Activated CD4-positive, alpha-beta T cell treated with anti-CD3 and anti-CD28 coated beads, Interleukin-2, amount 50 U/mL, for 4 hours (primary cell): ENCODE measurements around the gene CCBE1.

ENCODE experiments used
- DNase-seq, 2 experiments: peaks; one replicate each; pipeline ENCODE4 v3.0.0-alpha.2; 2020

The CCBE1 gene

DNA sequence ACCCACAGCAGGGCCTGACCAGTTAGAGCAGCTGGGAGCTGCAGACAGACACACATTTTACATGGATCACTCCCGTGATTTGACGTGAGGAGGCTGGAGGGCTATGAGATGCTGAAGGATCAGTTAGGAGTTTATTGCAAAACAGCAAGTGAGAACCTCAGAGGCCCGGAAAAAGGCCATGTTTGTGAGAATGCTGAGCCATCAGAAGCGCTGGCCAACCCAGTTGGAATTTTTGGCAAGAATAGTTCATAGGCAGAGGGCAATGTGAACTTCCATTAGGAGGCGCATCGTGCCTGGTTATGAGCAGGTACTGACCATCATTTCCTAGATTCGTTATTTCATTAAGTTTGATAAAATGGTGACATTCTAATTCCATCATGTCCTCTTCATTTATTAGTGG is 314.8 kb downstream of the CCBE1 start:
- DNase-seq: no peak

DNA sequence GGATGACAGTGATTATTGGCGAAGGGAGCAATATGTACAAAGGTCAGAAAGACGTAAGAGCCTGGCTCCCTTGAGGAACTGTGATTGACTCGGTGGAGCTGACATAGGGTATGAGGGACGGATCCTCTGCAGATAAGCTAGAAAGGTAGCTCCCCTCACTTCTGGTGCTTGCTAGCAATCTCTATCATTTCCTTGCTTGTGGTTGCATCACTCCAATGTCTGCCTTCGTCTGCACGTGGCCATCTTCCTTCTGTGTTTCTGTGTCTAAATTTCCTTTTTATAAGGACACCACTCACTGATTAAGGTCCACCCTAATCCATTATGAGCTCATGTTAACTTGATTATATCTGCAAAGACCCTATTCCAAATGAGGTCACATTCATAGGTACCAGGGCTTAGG is 315.3 kb downstream of the CCBE1 start:
- DNase-seq: no peak
